ENCODE measurements around the gene LMLN.
"Not testable (repeated sequence)": the region's sequence is repeated elsewhere in the genome, so short reads cannot be mapped to it uniquely, and the experiment has no call there.

Gene LMLN

GRCh38 chr3:198081421-198081844 is 121.4 kb downstream of the LMLN start:
- no peak for DNase-seq

DNA sequence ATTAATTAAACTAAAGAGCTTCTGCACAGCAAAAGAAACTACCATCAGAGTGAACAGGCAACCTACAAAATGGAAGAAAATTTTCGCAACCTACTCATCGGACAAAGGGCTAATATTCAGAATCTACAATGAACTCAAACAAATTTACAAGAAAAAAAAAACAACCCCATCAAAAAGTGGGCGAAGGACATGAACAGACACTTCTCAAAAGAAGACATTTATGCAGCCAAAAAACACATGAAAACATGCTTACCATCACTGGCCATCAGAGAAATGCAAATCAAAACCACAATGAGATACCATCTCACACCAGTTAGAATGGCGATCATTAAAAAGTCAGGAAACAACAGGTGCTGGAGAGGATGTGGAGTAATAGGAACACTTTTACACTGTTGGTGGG is 122.2 kb downstream of the LMLN start:
- not testable (repeated sequence) for DNase-seq

DNA sequence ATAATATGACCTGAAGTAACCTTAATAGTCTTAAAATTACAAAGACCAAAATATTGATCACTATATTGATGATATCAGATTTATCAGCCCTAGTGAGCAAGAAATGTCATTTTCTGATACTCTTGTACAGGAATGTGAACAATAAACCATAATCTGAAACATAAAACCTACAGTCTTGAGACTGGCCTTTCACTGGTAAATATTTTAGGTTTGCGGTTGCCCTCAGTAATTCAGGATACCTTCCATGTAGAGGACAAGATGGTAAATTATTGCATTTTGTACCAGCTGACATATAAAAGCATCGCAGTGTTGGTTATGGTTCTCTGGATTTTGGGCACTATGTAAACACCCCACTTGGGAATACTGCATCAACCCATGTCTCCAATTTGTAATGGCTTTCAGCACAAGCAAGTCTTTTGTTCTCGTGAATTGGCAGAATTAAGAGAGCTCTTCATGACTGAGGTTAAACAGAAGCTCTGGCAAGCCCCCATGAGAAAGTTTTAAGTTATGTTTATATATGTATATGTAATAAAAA is 128.5 kb downstream of the LMLN start:
- no peak for DNase-seq

GRCh38 chr3:198090795-198091332 is 130.8 kb downstream of the LMLN start:
- DNase-seq, result no peak

- no peak for DNase-seq
These were observed 132.3 kb downstream of the LMLN start for GRCh38 chr3:198092276-198092675.

DNA sequence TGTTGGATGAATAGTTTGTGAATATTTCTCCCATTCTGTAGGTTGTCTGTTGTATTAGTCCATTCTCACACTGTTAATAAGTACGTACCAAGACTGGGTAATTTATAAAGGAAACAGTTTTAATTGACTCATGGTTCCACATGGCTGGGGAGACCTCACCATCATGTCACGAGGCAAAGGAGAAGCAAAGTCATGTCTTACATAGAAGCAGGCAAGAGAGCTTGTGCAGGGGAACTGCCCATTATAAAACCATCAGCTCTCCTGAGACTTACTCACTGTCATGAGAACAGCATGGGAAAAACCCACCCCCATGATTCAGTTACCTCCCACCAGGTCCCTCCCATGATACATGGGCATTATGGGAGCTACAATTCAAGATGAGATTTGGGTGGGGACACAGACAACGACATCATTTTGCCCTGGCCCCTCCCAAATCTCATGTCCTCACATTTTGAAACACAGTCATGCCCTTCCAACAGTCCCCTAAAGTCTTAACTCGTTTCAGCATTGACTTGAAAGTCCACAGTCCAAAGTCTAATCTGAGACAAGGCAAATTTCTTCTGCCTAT is 133.2 kb downstream of the LMLN start:
- no peak for DNase-seq
